ENCODE data around the gene ADRM1.

Gene ADRM1, protein sequence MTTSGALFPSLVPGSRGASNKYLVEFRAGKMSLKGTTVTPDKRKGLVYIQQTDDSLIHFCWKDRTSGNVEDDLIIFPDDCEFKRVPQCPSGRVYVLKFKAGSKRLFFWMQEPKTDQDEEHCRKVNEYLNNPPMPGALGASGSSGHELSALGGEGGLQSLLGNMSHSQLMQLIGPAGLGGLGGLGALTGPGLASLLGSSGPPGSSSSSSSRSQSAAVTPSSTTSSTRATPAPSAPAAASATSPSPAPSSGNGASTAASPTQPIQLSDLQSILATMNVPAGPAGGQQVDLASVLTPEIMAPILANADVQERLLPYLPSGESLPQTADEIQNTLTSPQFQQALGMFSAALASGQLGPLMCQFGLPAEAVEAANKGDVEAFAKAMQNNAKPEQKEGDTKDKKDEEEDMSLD

DNA sequence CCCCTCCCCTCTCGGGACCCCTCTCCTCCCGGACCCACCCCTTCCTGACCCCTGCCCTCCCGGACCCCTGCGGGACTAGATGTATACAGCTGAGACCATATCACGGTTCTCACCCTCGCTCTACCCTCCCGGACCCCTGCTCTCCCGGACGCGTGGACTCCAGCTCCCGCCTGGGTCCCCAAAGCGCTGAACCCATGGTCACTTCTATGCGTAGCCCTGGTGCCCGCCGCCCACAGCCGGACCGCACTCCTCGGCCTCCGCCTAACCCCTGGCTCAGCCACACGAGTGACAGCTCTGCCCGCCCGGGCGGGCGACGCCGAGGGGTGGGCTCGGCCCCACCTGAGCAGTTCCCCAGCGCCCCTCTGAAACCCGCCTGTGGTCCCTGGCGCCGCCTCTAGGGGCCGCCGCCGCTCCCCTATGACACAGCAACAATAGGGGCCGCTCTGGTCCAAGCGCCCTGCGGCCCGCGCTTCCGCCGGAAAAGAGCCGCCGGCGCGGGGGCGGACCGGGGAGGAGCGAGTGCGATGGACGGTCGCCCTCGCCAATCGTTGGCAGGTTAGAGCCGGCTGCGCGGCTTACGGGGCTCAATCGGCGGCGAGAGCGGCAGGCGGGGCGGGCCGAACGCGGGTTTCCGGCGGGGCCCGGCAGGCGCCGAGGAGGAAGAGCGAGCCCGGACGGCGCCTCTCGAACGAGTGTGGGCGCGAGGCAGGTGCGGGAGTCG is at the start of gene ADRM1:
Gene ADRM1, plus strand, starts transcription at position 657 of the 721 bp plus-strand sequence. CDS start 572 bp downstream, outside the sequence.
- no peak for TF ChIP-seq GATA1 (IDR thresholded peaks at IDR 0.05; ENCODE audit: low read depth, low read length)
- TF ChIP-seq POLR2A (IDR thresholded peaks at IDR 0.05; ENCODE audit: low read length), result peak; percentile 56
- peak; percentile 97 to 99 for DNase-seq

DNA sequence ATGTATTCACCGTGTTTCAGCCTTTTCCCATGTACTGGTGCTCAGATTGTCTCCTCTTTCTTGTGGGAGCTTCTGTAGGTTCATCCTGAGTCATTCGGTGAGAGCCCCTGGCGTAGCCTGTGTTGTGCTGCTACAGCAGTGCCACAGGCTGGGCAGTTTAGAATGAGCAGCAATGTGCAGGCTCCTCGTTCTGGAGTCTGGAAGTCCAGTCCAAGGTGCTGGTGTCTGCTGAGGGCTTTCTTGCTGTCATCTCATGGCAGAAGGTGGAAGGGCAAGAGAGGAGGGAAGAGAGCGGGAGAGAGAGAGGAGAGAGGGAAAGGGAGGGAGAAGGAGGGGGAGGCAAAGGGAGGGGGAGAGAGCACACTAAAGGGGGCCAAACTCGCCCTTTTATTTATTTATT is 49.4 kb upstream of the ADRM1 start:
- no peak for TF ChIP-seq POLR2A (IDR thresholded peaks at IDR 0.05; ENCODE audit: low read length)
- TF ChIP-seq GATA1 (IDR thresholded peaks at IDR 0.05; ENCODE audit: low read depth, low read length), result no peak
- DNase-seq, result no peak

DNA sequence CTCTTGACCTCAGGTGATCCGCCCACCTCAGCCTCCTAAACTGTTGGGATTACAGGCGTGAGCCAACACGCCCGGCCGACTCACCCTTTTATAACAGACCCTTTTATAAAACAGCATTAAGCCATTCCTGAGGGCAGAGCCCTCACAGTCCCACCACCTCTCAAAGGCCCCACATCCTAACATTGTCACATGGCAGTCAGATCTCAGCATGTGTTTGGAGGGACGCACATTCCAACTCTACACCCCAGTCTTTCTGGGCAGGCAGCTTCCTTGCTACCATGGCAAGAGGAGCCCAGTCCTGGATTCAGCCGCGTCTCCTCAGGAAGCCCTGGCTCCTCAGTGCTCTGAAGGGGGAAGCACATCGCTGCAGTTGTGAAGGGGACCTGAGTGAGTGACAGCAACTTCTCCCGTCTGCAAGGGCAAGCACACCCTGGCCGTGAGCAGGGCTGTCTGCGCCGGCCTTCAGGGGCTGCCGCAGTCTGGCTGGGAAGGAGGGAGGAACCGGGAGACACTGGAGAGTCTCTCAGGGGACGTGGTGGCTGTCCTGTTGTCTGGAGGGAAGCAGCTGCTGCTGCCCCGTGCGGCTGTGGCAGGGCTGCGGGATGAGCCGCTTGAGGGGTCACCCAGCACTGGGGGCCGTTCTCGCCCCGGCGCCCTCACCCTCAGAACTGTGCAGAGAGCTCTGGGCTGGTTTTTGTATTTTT is 48.6 kb upstream of the ADRM1 start:
- TF ChIP-seq GATA1 (IDR thresholded peaks at IDR 0.05; ENCODE audit: low read depth, low read length), result no peak
- no peak for TF ChIP-seq POLR2A (IDR thresholded peaks at IDR 0.05; ENCODE audit: low read length)
- DNase-seq, result no peak

DNA sequence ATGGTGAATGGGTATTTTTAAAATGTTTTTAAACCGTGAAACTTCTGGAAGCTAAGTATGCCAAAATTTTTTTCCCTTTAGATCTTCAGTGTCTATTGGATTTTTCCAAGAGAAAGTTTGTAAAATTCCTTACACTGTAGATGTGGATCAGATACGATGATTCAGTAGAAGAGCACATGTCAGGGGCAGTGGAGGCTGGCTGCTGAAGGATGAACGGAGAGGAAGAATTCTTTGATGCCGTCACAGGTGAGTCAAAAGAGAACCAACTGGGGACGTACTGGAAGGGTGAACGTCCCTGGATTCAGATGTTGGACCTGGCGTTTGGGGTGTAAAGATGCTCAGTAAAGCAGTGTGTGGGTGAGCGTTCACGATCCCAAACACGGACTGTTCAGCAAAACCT is 46.8 kb upstream of the ADRM1 start:
- TF ChIP-seq GATA1 (IDR thresholded peaks at IDR 0.05; ENCODE audit: low read depth, low read length), result no peak
- no peak for TF ChIP-seq POLR2A (IDR thresholded peaks at IDR 0.05; ENCODE audit: low read length)

DNA sequence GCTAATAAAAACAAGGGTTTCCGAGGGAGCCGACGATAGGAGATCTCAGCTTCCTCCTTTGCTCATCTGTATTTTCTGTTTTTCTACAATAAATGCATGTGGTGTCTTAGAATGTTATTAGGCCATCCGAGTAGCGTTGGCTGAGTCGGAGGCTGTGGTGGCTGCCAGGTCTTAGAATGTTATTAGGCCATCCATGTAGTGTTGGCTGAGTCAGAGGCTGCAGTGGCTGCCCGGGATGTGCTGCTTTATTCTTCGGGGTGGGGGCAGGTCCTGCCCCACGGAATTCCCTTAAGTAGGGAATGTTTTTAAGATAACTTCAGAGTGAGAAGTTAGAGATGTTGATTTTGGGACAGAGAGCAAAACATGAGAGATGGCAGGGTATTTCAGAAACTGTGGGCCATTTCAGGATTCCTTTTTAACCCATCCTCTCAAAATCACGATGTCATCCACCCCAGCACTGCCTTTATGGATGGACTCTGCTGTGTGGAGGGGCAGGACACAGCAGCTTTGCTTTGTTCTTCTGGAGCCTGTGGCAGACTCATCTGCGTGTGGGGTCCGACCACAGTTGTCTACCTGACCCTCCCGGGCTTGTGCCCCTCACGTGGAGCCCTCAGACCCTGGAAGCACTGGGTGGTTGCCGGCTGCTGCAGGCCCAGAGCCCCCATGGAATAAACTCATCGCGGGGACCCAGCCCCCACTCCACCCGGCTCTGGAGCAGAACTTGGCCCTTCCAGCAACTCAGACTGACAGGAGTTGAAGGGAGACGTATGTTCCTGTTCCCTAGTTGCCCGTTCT is 44.1 kb upstream of the ADRM1 start:
- DNase-seq, result no peak
- TF ChIP-seq GATA1 (IDR thresholded peaks at IDR 0.05; ENCODE audit: low read depth, low read length) (no peak), POLR2A (IDR thresholded peaks at IDR 0.05; ENCODE audit: low read length) (no peak)

More for the DNA sequence above, 46.8 kb upstream of the ADRM1 start:
- no peak for DNase-seq

DNA sequence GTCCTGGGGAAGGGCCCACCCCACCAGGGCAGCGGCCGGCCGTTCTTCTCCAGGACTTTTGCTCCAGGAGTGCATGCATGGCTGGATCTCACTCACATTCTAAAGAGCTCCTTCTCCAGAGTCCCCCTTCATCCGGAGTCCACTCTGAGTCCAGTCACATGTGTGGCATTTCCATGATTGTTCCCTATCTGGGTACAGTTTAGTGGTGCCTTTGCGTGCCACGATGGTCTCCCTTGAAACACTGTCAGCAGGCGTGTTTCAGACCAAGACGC is 43.6 kb upstream of the ADRM1 start:
- no peak for TF ChIP-seq GATA1 (IDR thresholded peaks at IDR 0.05; ENCODE audit: low read depth, low read length)
- DNase-seq, result no peak

DNA sequence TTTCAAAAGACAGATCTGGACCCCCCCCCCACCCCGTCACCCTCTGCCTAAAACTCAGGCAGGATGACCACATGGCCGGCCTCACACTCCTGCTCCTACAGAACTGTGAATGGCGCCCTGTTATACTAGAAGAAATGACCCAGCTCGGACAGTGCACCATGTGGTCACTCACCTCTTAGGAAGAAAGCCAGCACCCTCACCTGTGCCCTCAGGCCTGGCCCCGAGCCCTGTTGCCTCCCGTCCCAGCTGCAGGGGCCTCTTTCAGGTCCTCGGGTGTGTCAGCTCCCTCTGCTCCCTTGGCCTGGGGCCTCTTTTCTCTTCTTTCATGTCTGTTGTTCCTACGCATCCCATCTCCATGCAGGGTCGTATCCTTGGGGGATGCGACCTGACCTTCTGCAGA is 40.7 kb upstream of the ADRM1 start:
- TF ChIP-seq POLR2A (IDR thresholded peaks at IDR 0.05; ENCODE audit: low read length) (no peak), GATA1 (IDR thresholded peaks at IDR 0.05; ENCODE audit: low read depth, low read length) (no peak)

DNA sequence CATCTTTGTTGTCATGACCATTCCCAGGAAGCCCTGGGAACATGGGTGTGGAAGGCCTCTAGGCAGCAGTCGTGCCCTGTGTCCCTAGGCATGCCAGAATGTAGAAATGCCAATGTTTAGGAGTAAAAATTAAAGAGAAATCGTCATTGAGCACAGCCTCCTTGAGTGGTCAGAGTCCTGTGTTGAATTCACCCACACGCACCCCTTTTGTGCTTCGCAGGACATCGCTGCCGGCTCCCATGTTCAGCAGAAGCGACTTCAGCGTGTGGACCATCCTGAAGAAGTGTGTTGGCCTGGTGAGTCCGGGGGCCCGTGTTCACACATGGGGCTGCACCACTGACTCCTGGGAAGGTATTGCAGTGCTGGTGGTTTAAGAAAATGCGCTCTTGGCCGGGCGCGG is 39.4 kb upstream of the ADRM1 start:
- TF ChIP-seq POLR2A (IDR thresholded peaks at IDR 0.05; ENCODE audit: low read length), result no peak
- no peak for TF ChIP-seq GATA1 (IDR thresholded peaks at IDR 0.05; ENCODE audit: low read depth, low read length)
- DNase-seq, result no peak

More for the DNA sequence above, 40.7 kb upstream of the ADRM1 start:
- DNase-seq, result no peak

DNA sequence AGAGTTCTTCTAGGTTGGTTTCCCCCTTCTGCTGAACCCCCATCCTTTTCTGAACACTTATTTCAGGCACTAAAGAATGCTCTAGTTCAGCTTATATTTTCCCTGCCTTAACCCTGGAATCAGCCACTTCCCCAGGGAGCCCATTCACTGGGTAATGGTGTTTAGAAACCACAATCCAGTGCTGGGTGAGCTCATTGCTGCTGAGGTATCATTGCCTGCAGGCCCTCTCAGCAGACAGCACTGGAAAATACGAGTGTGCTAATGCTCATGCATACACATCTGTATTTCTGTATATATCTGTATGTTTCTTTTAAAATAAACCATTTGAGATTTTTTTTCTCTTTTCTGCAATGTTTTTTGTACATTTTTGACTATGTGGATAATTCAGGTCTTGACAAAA is 37.4 kb upstream of the ADRM1 start:
- TF ChIP-seq POLR2A (IDR thresholded peaks at IDR 0.05; ENCODE audit: low read length) (no peak), GATA1 (IDR thresholded peaks at IDR 0.05; ENCODE audit: low read depth, low read length) (no peak)
- no peak for DNase-seq

DNA sequence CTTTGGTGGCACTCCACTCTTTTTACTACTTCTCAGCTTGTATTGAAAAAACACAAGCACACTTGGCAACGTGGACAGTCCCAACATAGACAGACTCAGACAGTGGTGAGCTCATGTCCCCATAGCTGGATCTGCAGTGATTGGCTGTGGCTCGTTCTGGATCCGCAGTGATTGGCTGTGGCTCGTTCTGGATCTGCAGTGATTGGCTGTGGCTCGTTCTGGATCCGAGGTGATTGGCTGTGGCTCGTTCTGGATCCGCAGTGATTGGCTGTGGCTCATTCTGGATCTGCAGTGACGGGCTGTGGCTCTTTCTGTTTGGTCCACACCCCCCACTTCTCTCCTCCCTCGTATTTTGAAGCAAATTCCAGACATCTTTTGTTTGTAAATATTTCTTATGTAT is 36.5 kb upstream of the ADRM1 start:
- TF ChIP-seq GATA1 (IDR thresholded peaks at IDR 0.05; ENCODE audit: low read depth, low read length) (no peak), POLR2A (IDR thresholded peaks at IDR 0.05; ENCODE audit: low read length) (no peak)
- peak; percentile 36 to 52 for DNase-seq

DNA sequence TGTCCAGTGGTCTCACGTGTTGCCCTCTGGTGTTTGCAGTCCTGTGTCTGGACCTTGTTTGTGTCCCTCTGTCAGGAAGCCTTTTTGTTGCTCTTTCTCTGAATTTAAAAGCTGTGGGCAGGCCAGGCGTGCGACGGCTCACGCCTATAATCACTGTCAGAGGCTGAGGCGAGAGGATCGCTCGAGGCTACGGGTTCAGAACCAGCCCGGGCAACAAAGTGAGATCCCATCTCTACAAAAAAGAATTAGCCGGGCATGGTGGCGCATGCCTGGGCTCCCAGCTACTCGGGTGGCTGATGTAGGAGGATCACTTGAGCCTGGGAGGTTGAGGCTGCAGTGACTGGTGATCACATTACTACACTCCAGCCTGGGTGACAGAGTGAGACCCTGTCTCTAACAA is 35.9 kb upstream of the ADRM1 start:
- TF ChIP-seq GATA1 (IDR thresholded peaks at IDR 0.05; ENCODE audit: low read depth, low read length), result no peak
- no peak for TF ChIP-seq POLR2A (IDR thresholded peaks at IDR 0.05; ENCODE audit: low read length)

DNA sequence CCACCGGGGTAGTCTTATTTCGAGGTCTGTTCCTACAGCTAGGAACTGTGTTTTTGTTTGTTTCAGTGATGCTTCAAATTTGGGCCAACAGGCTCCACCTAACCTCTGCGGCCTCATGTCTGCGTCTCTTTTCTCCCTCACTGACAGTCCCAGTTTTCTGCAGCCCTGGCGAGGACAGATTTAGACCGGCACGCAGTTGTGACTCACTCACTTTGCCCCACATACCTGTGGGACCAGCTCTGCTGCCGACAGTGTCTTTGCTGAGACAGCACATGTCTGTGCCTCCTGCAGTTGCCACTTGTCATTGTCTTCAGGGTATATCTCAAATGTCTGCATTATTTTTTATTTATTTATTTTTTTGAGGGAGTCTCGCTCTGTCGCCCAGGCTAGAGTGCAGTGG is 35.3 kb upstream of the ADRM1 start:
- DNase-seq, result no peak
- no peak for TF ChIP-seq GATA1 (IDR thresholded peaks at IDR 0.05; ENCODE audit: low read depth, low read length)
- no peak for TF ChIP-seq POLR2A (IDR thresholded peaks at IDR 0.05; ENCODE audit: low read length)

More for the DNA sequence above, 35.9 kb upstream of the ADRM1 start:
- no peak for DNase-seq

DNA sequence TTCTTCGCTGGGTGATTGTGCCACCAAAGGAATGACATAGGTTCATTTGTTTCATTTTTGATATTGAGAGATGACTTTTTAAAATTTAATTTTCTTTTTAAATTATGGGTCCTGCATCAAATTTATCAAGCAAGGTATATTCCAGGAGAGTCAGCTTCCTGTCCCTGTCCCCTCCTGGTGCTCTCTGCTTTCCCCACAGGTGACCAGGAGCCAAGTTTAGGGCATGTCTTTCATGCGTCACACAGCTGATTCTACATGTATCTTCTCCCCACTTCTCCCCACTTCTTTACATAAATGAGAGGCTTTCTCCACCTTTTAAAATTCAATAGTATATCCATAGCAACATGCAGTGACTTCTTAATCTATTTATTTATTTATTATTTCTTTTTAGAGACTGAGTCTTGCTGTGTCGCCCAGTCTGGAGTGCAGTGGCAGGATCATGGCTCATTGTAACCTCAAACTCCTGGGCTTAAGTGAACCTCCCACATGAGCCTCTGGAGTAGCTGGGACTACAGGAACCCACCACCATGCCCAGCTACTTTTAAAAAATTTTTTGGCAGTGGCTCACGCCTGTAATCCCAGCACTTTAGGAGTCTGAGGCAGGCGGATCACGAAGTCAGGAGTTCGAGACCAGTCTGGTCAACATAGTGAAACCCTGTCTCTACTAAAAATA is 34.4 kb upstream of the ADRM1 start:
- TF ChIP-seq POLR2A (IDR thresholded peaks at IDR 0.05; ENCODE audit: low read length) (no peak), GATA1 (IDR thresholded peaks at IDR 0.05; ENCODE audit: low read depth, low read length) (no peak)
- no peak for DNase-seq
